ENCODE data around the gene CLIC4. TPM values are rescaled to one million over a fixed set of nuclear protein-coding genes. Genes with fewer than 3 reads are reported as not detected.
"Not testable (repeated sequence)": the region's sequence is repeated elsewhere in the genome, so short reads cannot be mapped to it uniquely, and the experiment has no call there.

Gene CLIC4
- total RNA-seq, 2 donors from 2014 or later: 236 to 265 TPM

DNA sequence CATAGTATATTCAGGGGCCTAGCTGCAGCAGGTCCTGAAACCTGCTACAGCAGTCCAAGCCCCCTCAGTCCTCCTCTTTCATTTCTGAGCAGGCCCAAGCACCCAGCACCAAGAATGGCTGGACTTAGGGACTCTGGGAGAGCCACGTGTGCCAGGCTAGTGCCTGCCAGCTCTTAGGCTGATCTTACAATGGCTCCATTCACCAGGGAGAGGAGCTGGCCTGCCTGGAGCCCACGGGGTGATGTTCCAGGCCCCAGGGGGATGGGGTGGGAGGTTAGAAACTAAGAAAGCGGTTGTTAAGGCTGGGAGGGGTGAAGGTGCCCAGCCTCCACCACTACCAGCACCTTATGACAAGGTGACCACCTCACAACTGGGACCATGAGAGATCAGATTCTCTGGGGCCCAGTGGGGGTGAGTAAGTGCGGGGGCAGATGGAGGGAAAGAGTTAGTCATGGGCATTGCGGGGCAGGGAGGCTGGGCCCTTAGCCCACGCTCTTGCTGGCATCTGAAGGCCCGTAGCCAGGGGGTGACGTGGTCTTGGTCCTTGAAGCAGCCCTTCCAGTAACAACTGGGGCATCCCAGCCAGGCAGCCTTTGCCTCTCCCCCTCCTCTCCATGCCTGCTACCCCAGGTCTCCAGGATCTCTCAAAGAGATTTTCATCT, 30.3 kb upstream of the CLIC4 start:
- Histone ChIP-seq H3K9me3 (no peaks in the 10 kb centered on the region), H3K27ac (no peak overlapping the region), H3K4me1 (peaks cover 0 to 26% of the 10 kb centered on the region in 2 donors), H3K36me3 (no peaks in the 10 kb centered on the region), H3K27me3 (no peaks in the 10 kb centered on the region), H3K4me3 (no peak overlapping the region)
- DNase-seq (ENCODE audit: low spot score): no peak
- TF ChIP-seq, protein P1, sequence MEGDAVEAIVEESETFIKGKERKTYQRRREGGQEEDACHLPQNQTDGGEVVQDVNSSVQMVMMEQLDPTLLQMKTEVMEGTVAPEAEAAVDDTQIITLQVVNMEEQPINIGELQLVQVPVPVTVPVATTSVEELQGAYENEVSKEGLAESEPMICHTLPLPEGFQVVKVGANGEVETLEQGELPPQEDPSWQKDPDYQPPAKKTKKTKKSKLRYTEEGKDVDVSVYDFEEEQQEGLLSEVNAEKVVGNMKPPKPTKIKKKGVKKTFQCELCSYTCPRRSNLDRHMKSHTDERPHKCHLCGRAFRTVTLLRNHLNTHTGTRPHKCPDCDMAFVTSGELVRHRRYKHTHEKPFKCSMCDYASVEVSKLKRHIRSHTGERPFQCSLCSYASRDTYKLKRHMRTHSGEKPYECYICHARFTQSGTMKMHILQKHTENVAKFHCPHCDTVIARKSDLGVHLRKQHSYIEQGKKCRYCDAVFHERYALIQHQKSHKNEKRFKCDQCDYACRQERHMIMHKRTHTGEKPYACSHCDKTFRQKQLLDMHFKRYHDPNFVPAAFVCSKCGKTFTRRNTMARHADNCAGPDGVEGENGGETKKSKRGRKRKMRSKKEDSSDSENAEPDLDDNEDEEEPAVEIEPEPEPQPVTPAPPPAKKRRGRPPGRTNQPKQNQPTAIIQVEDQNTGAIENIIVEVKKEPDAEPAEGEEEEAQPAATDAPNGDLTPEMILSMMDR (IDR thresholded peaks at IDR 0.05): no peak

DNA sequence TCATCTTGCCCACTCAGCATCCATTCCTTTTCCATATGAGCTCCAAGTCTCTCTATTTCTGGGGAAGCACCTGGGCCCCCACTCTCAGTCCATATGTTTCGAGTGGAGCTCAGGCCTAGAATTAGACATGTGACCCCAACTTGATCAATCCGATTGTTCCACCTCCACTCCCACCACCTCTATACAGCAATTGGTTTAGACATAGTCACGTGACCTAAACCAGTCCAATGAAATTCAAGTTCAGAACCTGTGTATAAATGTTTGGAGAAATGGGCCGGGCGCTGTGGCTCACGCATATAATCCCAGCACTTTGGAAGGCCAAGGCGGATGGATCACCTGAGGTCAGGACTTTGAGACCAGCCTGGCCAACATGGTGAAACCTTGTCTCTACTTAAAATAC, 29.6 kb upstream of the CLIC4 start:
- no peak overlapping the region for H3K4me3 ChIP-seq
- H3K36me3 ChIP-seq: no peaks in the 10 kb centered on the region
- no peak for DNase-seq (ENCODE audit: low spot score)
- H3K27ac ChIP-seq: no peak overlapping the region
- peaks cover 0 to 28% of the 10 kb centered on the region in 2 donors for H3K4me1 ChIP-seq
- TF ChIP-seq, protein P1 (IDR thresholded peaks at IDR 0.05): no peak
- H3K27me3 ChIP-seq: no peaks in the 10 kb centered on the region
- no peaks in the 10 kb centered on the region for H3K9me3 ChIP-seq

DNA sequence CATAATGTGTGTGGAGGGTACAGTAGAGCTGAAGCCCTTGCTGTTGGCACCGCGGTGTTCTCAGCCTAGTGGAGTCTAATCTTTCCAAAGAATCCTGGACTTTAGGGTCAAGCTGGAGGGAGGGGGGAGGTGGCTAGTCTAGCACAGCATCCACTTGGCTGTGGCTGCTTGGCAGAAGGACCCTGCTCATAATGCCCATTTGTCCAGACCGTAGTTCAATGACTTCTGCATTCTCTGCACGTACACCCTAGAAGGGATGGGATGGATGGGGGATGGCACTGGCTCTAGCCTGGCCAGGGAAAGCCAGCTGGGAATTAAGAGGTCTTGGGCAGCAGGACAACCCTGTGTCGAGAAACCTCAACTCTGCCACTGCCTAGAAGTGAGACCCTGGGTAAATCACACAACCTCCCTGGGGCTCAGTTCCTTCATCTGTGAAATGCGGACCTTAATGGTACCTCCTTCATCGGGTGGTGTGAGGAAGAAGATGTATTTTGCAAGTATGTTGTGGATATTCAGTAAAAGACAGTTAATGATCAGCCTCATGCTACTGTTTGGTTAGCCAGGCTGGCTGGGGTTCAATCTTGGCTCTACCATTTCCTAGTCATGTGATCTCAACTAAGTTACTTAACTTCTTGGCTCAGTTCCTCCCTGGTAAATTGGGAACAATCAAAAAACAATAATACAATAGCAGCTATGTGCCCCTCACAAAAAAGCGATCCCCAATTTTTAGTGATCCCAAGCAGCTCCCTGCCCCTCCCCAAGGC, 27.2 kb upstream of the CLIC4 start:
- H3K36me3 ChIP-seq: no peaks in the 10 kb centered on the region
- H3K4me1 ChIP-seq: peaks cover 0 to 40% of the 10 kb centered on the region in 2 donors
- no peak for DNase-seq (ENCODE audit: low spot score)
- H3K27me3 ChIP-seq: no peaks in the 10 kb centered on the region
- no peaks in the 10 kb centered on the region for H3K9me3 ChIP-seq
- H3K4me3 ChIP-seq: no peak overlapping the region
- H3K27ac ChIP-seq: peak overlapping the region in 1 of 2 donors; percentile 80
- TF ChIP-seq, protein P1 (IDR thresholded peaks at IDR 0.05): no peak

DNA sequence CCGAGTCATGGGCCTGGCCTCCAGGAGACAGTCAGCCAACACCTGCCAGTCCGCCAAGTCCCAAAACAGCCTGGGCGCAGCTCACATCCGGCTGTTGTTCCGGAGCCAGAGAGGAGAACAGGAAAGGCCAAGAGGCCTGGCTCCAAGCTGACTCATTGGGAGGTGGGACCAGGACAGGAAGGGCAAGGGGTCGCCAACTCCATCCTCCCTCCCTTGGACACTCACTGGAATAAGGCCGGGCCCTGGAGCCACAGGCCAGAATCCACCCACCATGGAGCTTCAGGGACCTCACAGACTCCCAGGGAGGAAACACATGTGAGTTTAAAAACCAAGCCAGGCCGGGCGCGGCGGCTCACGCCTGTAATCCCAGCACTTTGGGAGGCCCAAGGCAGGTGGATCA, 25.1 kb upstream of the CLIC4 start:
- peaks cover 0 to 51% of the 10 kb centered on the region in 2 donors for H3K4me1 ChIP-seq
- peak overlapping the region; percentile 75 to 80 for H3K27ac ChIP-seq
- H3K9me3 ChIP-seq: no peaks in the 10 kb centered on the region
- TF ChIP-seq, protein P1 (IDR thresholded peaks at IDR 0.05): no peak
- H3K36me3 ChIP-seq: no peaks in the 10 kb centered on the region
- peak; percentile 96 for DNase-seq (ENCODE audit: low spot score)
- no peaks in the 10 kb centered on the region for H3K27me3 ChIP-seq
- H3K4me3 ChIP-seq: no peak overlapping the region

DNA sequence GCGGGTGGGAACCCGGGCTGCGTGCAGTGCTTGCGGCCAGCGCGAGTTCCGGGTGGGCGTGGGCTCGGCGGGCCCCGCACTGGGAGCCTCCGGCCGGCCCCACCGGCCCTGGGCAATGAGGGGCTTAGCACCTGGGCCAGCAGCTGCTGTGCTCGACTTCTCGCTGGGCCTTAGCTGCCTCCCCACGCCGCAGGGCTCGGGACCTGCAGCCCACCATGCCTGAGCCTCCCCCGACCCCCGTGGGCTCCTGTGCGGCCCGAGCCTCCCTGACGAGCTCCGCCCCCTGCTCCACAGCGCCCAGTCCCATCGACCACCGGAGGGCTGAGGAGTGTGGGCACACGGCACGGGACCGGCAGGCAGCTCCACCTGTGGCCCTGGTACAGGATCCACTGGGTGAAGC, 23.7 kb upstream of the CLIC4 start:
- peaks cover 0 to 59% of the 10 kb centered on the region in 2 donors for H3K4me1 ChIP-seq
- no peak overlapping the region for H3K27ac ChIP-seq
- no peaks in the 10 kb centered on the region for H3K27me3 ChIP-seq
- no peak overlapping the region for H3K4me3 ChIP-seq
- H3K36me3 ChIP-seq: no peaks in the 10 kb centered on the region
- no peaks in the 10 kb centered on the region for H3K9me3 ChIP-seq
- TF ChIP-seq, protein P1 (IDR thresholded peaks at IDR 0.05): no peak
- no peak for DNase-seq (ENCODE audit: low spot score)

DNA sequence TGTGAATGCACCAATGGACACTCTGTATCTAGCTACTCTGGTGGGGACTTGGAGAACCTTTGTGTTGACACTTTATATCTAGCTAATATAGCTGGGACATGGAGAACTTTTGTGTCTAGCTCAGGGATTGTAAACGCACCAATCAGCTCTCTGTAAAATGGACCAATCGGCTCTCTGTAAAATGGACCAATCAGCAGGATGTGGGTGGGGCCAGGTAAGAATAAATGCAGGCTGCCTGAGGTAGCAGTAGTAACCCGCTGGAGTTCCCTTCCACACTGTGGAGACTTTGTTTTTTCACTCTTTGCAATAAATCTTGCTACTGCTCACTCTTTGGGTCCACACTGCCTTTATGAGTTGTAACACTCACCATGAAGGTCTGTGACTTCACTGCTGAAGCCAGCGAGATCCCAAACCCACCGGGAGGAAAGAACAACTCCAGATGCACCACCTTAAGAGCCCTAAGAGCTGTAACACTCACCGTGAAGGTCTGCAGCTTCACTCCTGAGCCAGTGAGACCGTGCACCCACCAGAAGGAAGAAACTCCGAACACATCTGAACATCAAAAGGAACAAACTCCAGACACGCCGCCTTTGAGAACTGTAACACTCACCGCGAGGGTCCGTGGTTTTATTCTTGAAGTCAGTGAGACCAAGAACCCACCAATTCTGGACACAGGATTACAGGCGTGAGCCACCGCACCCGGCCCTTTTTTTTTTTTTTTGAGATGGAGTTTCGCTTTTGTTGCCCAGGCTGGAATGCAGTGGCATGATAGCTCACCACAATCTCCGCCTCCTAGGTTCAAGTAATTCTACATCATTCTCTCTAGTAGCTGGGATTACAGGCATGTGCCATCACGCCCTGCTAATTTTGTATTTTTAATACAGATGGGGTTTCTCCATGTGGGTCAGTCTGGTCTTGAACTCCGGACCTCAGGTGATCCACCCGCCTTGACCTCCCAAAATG, 22.9 kb upstream of the CLIC4 start:
- H3K9me3 ChIP-seq; H3K27me3 ChIP-seq; H3K4me3 ChIP-seq; H3K36me3 ChIP-seq; H3K27ac ChIP-seq; DNase-seq (ENCODE audit: low spot score): not testable (repeated sequence)
- peaks cover 0 to 67% of the 10 kb centered on the region in 2 donors for H3K4me1 ChIP-seq

Measured in right atrium auricular region (tissue), 2 donors.